COLO668 (cell line): ENCODE results near the gene PDE8B.

Source experiments
- DNase-seq: peaks from one replicate; lab custom pipeline; 2025; ENCODE audit not compliant: unreplicated experiment; lab: John Stamatoyannopoulos, UW

Gene PDE8B

DNA sequence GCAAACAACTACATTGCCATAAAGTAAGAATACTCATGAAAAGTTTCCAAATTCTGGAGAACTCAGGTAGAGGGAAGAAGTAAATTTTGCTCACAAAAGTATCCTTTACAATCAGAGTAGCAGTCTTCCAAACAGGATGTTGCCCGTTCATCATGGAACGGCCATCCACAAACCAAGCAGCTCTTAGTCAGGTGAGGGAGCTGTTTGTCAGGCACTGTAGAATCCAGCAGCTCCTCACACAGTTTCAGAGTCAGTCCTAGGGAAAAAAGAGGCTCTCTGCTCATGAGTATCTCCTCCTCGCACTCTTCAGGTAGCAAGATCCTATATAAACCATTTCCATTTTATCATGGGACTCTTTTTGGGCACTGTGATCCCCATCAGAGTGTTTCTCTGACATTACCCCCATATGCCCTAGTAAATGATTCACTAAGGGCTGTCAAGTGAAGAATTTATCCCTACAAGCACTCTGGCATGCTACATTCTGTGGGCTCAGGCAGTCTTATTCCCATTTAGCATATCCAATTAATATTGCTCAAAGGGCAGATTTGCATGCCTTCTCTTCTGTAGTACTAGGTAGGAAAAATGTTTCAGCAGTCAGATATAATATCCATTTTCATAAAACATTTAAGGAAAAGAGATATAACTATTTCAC is 183.7 kb downstream of the PDE8B start:
- no peak for DNase-seq

DNA sequence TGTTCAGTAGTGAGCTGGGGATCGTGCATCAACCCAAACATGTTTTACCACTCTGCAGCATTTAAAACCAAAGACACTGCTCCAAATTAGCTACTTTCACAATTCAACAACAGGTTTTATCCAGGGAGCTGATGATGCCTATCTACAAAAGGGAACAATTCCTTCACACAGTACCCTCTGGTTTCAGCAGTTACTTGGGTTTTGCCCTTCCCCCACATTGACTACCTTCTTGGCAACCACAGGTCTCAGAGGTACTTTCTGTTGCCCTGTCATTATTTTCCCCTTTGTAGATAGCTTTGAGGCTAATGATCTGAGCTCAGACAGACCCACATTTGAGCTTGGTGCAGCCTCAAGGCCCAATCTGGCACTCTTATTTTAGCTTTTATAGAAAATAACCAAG is 185.5 kb downstream of the PDE8B start:
- no peak for DNase-seq

DNA sequence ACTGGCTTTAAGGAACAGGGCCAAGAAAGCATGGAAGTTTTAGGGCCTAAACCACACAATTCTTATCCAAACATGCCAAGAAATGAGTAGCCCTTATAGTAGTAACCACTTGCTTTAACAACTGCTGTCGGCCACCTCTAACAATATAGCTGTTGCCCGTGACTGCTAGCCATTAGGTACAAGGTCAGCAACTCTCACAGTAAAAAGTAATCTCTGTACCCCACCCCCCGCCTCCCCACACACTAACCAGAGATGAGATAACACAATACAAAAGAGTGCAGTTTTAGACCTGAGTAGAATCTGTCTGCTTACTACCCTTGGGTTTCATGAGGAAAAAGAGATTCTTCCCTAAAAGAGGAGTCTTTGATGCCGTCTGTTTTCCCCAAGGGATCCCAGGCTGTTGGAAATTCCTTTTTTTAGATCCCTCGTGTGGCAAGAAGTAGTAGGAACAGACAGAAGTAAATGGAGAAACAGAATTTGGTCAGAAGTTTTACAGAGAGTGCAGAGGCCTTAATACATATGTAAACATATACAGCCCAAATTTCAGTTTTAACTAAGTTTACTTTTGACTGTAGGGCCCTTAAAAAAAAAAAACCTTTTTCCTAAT is 187.3 kb downstream of the PDE8B start:
- DNase-seq: no peak

DNA sequence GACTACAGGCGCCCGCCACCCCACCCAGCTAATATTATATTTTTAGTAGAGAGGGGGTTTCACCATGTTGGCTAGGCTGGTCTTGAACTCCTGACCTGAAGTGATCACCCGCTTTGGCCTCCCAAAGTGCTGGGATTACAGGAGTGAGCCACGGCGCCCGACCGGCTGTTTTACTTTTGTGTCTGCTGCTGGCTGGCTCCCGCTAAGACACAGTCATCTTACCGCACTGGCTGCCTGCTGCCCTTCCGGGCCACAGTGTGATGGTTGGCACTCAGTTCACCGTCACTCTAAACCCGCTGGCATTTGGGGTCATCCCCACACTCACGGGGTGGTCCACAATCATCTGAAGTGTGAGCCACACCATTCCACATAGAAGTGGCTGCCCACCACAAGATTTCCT is 188.0 kb downstream of the PDE8B start:
- no peak for DNase-seq

DNA sequence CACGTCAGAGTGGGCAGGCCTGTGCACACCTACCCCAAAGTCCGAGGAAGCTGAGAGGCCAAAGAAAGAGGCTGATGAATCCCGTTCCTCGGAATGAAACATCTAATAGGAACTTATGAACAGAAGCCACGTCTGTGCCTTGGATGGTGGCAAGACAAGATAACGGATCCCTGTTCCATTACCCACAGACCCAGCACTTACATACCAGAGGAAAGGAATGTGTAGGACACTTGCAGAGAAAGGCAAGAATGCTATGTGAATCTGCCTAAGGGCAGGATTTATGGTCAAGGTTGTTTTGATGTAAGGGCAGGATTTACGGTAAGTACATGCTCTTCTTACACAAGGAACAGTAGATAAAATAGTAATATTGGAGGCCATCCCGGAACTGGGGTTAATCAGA is 188.4 kb downstream of the PDE8B start:
- DNase-seq: no peak

DNA sequence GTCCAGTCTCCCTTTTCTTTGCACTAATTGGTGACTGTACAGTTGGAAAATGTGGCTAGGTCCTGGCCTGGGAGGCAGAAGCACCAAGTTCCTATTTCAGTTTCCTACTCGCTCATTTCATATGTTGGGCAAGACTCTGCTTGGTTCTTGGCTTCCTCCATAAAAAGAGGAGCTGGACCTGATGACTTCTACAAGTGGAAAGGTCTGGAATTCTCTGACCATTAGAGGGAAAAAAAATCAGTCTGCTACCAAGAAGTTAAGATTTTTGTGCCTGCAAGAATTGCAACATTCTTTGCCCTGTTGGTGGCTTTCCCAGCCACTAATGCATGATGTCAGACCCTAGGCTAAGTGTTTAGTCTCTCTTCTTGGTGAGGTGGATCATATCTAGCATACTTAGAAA is 190.2 kb downstream of the PDE8B start:
- no peak for DNase-seq

DNA sequence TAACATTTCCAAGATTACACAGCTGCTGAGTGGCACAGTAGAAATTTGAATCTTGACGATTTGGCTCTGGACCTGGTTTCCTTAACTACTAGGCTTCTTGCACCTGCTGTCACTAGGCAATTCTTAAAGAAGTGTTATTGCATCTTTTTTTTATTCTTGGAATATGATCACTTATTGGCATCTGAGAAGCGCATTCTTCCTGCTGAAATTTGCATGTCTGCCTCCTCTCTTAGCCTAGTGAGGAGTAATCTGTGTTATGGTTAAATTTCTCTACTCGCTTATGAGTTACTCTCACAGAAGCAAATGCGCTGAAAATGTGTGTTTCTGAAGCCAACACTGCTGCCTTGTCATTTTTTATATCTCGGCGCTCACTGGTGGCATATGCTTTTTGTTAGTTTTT is 192.3 kb downstream of the PDE8B start:
- no peak for DNase-seq

DNA sequence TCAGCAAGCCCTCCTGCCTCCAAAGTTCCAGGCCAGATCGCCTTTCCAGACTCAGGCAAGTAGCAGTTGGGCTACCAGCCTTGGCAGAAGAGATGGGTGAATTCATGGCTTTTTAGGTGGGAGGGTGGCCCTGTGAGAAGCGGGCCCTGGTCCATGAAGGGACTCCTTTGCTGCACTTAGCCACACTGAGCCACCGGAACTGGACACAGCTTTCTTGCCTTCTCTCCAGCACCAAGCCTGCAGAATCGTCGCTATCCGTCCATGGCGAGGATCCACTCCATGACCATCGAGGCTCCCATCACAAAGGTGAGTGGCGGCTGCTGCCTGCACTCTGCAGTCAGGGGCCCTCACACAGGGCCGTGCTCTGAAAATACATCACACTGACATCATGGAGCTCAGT is 196.7 kb downstream of the PDE8B start:
- DNase-seq: no peak

DNA sequence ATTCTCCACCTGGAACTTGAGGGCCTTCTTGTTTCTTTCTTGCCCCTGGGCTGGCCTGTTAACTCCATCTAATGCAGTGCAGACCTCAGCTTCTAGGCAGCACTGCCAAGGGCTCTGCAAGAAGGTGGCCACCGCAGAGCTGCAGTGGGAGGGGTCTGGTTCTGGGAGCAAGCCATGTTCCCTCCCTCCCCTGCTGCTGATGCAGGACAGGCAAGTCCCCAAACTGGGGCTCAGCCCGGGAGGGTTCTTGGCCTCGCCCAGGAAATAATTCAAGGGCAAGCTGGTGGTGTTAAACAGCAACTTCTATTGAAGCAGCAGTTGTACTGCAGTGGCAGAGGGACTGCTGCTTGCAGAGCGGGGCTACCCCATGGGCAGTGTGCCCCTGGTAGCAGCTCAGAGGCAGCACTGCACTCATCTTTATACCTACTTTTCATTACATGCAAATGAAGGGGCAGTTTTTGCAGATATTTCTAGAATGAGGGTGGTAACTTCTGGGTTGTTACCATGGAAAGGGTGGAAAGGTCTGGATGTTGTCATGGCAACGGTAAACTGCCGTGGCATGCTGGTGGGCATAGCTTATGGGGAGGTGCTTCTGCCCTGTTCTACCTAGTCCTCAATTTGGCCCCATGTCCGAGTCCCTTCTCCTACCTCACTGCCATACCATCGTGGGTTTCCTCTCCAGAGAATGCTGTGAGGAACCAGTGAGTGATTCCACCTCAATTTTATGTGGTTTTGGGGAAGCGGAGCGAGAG is 199.6 kb downstream of the PDE8B start:
- no peak for DNase-seq

DNA sequence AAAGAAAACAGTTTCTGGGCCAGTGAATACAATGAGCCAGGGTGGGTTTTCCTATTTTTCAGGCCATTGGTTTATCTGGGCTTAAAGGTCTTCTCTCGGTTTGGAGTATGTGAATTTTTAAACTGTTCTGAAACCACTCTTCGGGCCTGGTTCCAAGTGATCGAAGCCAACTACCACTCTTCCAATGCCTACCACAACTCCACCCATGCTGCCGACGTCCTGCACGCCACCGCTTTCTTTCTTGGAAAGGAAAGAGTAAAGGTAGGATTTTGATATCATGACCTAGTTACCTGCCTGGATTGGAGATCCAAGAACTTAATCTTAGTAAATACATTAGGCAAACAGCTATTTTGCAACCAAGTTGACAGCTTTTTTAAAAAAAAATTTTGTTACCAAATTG is 202.6 kb downstream of the PDE8B start:
- DNase-seq: no peak

DNA sequence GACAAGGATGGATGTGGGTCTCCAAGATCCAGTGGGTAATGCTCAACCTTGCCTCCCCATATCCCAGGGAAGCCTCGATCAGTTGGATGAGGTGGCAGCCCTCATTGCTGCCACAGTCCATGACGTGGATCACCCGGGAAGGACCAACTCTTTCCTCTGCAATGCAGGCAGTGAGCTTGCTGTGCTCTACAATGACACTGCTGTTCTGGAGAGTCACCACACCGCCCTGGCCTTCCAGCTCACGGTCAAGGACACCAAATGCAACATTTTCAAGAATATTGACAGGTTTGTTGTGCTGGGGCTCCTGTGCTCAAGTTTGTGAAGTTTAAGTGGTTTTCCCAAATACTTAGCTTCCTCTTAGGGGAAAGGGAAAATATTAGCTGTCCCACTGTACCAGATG is 207.7 kb downstream of the PDE8B start:
- no peak for DNase-seq

DNA sequence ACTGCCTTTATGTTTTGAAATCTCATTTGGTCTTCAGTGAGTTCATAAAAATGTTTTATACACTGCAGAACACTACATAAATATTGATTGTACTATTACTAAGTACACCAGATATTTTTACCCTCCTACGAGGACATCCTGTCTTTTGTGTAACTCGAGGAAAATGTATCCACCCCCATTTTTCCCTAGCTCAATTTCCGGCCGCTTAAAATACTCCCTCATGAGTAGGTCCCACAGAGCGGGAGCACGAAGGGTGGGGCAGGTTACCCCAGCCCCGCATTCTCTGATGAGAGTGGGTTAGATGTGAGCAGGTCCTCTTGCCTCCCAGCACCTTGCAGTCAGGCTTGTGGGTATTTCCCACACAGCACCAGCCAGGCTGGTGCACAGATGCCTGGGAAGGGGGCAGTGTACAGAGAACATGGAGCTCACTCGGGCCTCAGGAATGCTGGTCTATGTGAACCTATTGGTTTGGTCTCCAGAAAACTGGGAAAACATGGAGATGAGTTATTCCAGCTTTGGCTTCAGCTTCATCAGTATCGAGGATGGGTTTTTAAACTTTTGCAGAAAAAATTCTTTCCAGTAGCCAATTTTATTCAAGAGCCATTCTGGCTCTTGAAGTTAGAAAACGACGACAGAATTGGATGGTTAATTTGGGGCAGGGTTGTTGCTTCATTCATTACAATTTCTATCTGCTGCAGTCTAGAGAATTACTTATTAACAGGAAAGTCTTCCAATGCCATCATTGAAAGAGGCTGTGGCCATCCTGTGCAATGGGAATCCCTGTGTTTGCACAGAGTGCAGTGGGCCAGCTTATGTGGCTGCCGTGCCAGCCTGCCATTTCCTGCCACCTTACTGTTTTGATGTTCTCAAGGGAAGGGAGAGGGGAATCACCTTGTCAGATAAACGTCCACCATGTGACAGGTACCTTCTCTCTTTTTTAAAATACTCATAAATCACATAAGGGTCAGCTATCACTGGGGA is 208.4 kb downstream of the PDE8B start:
- no peak for DNase-seq

DNA sequence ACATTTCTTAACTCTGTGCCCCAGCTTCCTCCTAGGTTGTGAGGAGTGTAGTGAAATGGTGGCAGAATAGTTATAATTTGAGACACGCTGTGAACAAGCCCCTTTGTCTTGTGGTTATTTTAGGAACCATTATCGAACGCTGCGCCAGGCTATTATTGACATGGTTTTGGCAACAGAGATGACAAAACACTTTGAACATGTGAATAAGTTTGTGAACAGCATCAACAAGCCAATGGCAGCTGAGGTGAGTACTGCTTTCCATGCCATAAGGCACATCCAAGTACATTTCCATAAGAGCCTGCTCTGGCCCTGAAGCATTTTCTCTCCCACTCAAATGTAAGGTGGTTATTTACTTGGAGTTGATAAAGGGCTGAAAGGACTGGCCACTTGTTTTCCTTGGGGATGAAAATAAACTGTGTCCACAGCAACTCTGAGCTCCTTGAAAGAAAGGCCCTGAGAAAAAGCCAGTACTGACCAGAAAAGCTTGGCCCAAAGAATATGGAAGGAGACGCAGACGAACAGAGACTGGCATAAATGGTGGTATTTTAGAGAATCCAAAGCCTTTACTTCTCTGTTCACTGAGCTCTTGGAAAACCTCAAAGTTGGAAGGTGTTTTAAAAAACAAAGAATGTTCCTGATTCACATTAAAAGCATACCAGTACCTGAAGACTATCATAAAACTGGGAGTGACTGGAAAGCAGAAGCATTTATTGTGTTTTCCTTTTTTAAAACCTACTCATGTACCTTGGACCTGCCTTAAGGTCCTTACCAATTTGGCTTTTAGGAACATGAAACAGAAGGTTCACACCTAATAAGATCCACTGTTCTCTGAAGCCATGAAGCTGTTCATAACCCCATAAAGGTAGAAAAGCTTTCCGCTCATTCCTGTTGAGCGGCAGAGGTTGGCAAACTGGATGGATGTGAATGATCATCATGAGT is 209.4 kb downstream of the PDE8B start:
- DNase-seq: no peak

DNA sequence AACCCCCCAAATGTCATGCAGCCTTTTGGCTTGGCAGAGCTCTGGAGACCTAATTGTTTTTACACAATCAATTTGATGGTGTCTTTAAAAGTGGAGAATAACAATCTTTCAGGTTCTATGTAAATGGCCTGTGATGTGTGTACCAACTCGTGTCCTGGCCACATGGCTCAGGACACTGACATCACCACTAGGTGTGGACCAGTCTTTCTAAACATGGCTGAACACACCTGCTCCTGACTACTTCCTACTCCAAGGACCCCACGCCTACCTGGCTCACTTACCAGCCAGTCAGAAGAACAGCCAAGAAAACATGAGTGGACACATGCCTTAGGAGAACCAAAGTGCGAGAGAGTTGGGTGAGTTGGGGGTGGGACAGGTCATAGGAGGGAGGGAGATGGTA is 210.5 kb downstream of the PDE8B start:
- no peak for DNase-seq

DNA sequence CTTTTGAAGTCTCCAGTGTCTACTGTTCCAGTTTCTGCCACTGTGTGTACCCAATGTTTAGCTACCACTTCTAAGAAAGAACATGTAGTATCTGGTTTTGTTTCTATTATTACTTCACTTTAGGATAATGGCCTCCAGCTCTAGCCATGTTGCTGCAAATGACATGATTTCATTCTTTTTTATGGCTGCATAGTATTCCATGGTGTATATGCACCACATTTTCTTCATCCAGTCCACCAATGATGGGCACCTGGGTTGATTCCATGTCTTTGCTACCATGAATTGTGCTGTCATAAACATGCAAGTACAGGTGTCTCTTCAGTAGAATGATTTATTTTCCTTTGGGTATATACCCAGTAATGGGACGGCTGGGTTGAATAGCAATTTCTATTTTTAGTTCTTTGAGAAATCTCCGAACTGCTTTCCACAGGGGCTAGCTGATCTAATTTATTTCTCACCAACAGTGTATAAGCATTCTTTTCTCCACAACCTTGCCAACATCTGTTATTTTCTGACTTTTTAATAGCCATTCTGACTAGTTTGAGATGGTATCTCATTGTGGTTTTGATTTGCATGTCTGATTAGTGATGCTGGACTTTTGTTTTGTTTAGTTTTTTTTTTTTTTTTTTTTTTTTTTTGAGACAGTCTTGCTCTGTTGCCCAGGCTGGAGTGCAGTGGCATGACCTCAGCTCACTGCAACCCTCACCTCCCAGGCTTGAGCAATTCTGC is 212.7 kb downstream of the PDE8B start:
- no peak for DNase-seq

DNA sequence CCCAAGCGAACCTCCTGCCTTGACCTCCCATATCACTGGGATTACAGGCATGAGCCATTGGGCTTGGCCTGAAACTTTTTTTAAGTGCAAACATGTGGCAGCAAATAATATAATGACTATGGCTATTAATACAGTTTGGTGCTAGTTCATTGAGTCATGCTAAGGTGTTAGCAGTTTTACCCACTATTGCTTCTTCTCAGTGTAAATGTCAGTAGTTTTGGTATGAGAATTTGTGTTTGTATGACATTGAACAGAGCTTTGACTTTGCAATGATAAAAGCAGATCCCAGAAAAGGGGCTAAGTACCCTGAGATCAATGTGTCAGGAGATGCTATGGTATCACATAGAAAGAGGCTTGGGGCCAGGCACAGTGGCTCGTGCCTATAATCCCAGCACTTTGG is 214.4 kb downstream of the PDE8B start:
- no peak for DNase-seq

DNA sequence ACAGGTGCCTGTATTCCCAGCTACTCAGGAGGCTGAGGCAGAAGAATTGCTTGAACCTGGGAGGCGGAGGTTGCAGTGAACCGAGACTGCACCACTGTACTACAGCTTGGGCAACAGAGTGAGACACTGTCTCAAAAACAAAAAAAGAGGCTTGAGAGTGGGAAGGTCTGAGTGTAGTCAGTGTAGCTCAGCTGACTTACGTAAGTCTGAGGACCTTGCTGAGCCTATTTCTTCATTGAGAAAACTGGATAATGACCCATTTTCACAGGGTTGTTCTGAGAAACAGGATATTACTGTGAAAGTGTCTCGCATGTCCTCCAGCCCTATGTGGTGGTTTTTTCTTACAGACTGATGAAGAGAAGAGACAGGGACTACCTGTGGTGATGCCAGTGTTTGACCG is 214.9 kb downstream of the PDE8B start:
- no peak for DNase-seq

DNA sequence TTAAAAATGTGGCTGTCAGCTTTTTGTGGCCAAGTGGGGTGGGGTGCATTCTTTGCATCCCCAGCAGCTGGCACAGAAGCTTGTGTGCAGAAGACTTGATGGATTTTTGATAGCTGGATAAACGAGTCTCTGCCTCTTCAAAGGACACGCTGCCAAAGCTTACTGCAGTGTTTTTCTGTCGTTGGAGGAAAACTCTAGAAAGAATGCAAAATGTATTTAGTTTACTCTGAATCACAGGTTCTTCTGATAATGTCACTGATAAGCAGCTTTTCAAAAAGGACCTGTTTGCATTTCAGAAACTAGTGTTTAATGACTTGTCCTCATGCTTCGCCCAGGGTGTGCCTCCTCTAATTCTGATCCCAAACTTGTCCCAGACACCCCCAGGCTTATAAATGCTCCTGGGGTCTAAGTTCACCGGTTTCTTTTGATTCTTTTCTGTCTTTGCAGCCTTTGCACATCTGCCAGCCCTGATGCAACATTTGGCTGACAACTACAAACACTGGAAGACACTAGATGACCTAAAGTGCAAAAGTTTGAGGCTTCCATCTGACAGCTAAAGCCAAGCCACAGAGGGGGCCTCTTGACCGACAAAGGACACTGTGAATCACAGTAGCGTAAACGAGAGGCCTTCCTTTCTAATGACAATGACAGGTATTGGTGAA is 215.6 kb downstream of the PDE8B start:
- DNase-seq: no peak

DNA sequence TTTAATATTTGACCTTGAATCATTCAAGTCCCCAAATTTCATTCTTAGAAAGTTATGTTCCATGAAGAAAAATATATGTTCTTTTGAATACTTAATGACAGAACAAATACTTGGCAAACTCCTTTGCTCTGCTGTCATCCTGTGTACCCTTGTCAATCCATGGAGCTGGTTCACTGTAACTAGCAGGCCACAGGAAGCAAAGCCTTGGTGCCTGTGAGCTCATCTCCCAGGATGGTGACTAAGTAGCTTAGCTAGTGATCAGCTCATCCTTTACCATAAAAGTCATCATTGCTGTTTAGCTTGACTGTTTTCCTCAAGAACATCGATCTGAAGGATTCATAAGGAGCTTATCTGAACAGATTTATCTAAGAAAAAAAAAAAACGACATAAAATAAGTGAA is 216.2 kb downstream of the PDE8B start:
- no peak for DNase-seq
